ENCODE measurements around the gene CCL18. TPM values are rescaled to one million over a fixed set of nuclear protein-coding genes. Genes with fewer than 3 reads are reported as not detected.
"Not testable (repeated sequence)": the region's sequence is repeated elsewhere in the genome, so short reads cannot be mapped to it uniquely, and the experiment has no call there.

The CCL18 gene
- total RNA-seq, 4 donors from 2014 or later, result 1.5 TPM; not detected in 3

DNA sequence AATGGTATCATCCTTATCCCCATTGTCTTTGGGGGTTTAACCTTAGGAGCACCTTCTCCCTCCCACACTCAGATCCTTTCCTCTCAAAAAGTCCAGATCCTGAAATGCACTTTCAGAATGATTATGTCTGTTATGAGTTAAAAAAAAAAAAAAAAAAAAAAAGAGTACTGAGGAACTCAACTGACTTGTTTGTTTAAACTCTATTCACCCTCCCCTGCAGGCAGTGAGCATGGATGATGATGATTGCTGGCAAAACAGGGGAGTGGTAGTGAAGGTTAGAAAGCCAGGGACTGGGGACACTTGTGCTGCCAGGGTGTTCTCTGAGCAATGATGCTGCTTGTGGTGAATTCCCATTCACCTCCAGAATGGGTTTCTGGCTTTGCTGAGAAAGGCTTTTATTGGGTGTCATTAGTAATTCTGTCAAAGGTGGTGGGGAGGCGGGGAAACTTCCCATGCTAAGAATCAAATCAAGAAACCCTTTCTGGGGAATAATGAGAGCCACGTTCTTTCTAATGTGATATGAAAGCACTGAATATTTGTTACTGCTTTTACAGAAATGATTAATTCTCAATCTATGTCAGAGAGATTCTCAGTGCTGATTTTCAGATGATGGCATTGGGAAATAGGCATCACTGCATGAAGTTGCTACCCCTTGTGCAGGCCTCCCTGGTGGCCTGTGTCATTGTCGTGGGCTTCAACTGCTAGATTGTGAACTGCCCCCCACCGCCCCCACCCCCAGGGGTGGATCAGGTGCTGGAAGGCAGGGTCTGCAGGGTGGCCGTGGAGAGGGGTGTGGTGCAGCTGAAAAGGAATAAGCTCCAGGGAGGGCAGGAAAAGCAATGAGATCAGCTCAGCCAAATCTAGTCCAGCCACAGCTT, 53.7 kb downstream of the CCL18 start:
- Histone ChIP-seq H3K4me1 (no peaks in the 10 kb centered on the region), H3K27me3 (no peaks in the 10 kb centered on the region), H3K4me3 (no peak overlapping the region), H3K27ac (no peak overlapping the region), H3K36me3 (no peaks in the 10 kb centered on the region), H3K9me3 (no peaks in the 10 kb centered on the region)
- no peak for DNase-seq (ENCODE audit: low spot score in 2 of 2)
- WGBS, result 39% methylated on average over 5 of the region's 5 CpGs
- TF ChIP-seq EP300 (IDR thresholded peaks at IDR 0.05) (no peak), POLR2AphosphoS5 (IDR thresholded peaks at IDR 0.05) (no peak), POLR2A (IDR thresholded peaks at IDR 0.05) (no peak)
- TF ChIP-seq, protein P1, sequence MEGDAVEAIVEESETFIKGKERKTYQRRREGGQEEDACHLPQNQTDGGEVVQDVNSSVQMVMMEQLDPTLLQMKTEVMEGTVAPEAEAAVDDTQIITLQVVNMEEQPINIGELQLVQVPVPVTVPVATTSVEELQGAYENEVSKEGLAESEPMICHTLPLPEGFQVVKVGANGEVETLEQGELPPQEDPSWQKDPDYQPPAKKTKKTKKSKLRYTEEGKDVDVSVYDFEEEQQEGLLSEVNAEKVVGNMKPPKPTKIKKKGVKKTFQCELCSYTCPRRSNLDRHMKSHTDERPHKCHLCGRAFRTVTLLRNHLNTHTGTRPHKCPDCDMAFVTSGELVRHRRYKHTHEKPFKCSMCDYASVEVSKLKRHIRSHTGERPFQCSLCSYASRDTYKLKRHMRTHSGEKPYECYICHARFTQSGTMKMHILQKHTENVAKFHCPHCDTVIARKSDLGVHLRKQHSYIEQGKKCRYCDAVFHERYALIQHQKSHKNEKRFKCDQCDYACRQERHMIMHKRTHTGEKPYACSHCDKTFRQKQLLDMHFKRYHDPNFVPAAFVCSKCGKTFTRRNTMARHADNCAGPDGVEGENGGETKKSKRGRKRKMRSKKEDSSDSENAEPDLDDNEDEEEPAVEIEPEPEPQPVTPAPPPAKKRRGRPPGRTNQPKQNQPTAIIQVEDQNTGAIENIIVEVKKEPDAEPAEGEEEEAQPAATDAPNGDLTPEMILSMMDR (IDR thresholded peaks at IDR 0.05), result no peak

DNA sequence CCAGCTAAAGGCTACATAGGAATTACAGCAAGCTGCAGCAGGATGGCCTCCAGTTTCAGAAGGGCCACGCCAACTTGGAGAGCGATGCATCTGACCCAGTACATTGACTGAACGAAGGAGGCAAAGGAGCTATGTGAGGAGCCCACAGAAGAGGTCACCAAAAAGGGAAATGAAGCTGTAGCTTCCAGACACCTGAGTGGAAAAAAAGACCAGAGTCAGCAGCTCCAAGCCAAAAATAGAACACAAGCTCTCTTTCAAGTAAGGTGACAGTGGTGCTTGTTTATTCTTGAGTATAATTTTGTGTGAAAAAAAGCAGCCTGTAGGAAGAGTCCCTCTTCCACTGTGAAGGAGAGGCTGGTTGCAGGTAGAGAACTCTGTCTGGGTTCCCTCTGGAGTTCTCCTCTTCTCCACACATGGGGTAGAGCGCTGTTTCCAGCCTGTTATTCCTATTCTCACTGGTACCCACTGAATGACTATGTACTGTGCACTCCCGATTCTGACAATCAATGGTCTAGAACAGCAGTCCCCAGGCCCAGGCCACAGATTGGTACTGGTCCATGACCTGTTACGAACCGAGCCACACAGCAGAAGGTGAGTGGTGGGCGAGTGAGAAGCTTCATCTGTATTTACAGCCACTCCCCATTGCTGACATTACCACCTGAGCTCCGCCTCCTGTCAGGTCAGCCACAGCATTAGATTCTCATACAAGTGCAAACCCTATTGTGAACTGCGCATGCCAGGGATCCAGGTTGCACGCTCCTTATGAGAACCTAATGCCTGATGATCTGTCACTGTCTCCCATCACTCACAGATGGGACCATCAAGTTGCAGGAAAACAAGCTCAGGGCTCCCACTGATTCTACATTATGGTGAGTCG, 54.6 kb downstream of the CCL18 start:
- Histone ChIP-seq H3K4me1 (no peaks in the 10 kb centered on the region), H3K9me3 (no peaks in the 10 kb centered on the region), H3K4me3 (no peak overlapping the region), H3K27ac (no peak overlapping the region), H3K27me3 (no peaks in the 10 kb centered on the region), H3K36me3 (no peaks in the 10 kb centered on the region)
- no peak for DNase-seq (ENCODE audit: low spot score in 2 of 2)
- WGBS, result 89% methylated on average over 12 of the region's 12 CpGs
- TF ChIP-seq EP300 (IDR thresholded peaks at IDR 0.05) (no peak), POLR2AphosphoS5 (IDR thresholded peaks at IDR 0.05) (no peak), POLR2A (IDR thresholded peaks at IDR 0.05) (no peak)
- TF ChIP-seq, protein P1 (IDR thresholded peaks at IDR 0.05), result no peak

DNA sequence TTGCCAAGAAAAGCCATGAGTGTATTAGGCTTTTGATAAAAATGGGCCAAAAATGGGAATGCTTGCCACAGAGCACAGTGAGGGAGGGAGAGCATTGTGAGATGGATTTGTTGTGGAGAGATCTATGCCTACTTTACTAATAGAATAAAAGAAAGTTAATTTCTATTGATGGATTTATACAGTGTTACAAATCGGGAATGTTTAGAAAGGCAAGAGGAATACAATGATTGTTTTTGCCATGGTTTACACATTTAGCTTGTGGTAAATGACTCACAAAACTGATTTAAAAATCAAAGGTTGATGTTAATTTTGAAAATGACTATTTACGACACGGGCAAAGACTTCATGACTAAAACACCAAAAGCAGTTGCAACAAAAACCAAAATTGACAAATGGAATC, 56.1 kb downstream of the CCL18 start:
- DNase-seq (ENCODE audit: low spot score in 2 of 2), result no peak
- no peak for TF ChIP-seq EP300 (IDR thresholded peaks at IDR 0.05)
- no peak for TF ChIP-seq POLR2AphosphoS5 (IDR thresholded peaks at IDR 0.05)
- TF ChIP-seq, protein P1 (IDR thresholded peaks at IDR 0.05), result no peak
- TF ChIP-seq POLR2A (IDR thresholded peaks at IDR 0.05), result no peak
- H3K4me1 ChIP-seq, result no peaks in the 10 kb centered on the region
- no peak overlapping the region for H3K27ac ChIP-seq
- no peaks in the 10 kb centered on the region for H3K36me3 ChIP-seq
- WGBS, result 72% methylated on average over 3 of the region's 3 CpGs
- H3K4me3 ChIP-seq, result no peak overlapping the region
- H3K27me3 ChIP-seq, result no peaks in the 10 kb centered on the region
- peaks cover 4% of the 10 kb centered on the region for H3K9me3 ChIP-seq

DNA sequence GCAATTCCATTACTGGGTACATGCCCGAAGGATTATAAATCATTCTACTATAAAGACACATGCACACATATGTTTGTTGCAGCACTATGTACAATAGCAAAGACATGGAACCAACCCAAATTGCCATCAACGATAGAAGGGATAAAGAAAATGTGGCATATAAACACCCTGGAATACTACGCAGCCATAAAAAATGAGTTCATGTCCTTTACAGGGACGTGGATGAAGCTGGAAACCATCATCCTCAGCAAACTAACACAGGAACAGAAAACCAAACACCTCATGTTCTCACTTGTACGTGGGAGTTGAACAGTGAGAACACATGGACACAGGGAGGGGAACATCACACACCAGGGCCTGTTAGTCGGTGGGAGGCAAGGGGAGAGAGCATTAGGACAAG, 57.0 kb downstream of the CCL18 start:
- not testable (repeated sequence) for H3K27me3 ChIP-seq; H3K4me3 ChIP-seq; H3K36me3 ChIP-seq; H3K27ac ChIP-seq; DNase-seq (ENCODE audit: low spot score in 2 of 2); H3K4me1 ChIP-seq
- H3K9me3 ChIP-seq, result peaks cover 13% of the 10 kb centered on the region
- WGBS, result 66% methylated on average over 6 of the region's 6 CpGs

Other genes starting within 250 kb of the CCL18 start
- not detected for gene HEATR9, start 195.4 kb upstream of the CCL18 start, total RNA-seq
- 1 to 10 TPM in 2 of 4 donors, under 1 TPM in 1, not detected in 1; 0.79 to 2.3 (median 1.4) TPM for gene CCL5, start 183.9 kb upstream of the CCL18 start, total RNA-seq
- not detected for gene RDM1, start 133.5 kb upstream of the CCL18 start, total RNA-seq
- not detected for gene LYZL6, start 120.6 kb upstream of the CCL18 start, total RNA-seq
- gene CCL16, start 82.8 kb upstream of the CCL18 start, total RNA-seq, result not detected
- gene CCL14, start 77.5 kb upstream of the CCL18 start, total RNA-seq, result 10 to 100 TPM in 3 of 4 donors, 1 to 10 TPM in 1; 5.7 to 22.9 (median 17.3) TPM
- gene CCL15, start 62.7 kb upstream of the CCL18 start, total RNA-seq, result not detected
- 10 to 100 TPM in 1 of 4 donors, not detected in 3; 11.5 TPM for gene CCL23, start 46.3 kb upstream of the CCL18 start, total RNA-seq
- under 1 TPM in 1 of 4 donors, not detected in 3; 0.79 TPM for gene CCL3, start 25.9 kb downstream of the CCL18 start, total RNA-seq
- under 1 TPM in 1 of 4 donors, not detected in 3; 0.97 TPM for gene CCL4, start 39.6 kb downstream of the CCL18 start, total RNA-seq
- gene TBC1D3B, start 112.4 kb downstream of the CCL18 start, total RNA-seq, result 10 to 100 TPM in 2 of 4 donors, 1 to 10 TPM in 2; 6.1 to 28.3 (median 12.8) TPM
- gene CCL3L1, start 132.5 kb downstream of the CCL18 start, total RNA-seq, result not detected
- 1 to 10 TPM in 1 of 4 donors, not detected in 3; 1.5 TPM for gene CCL4L2, start 146.8 kb downstream of the CCL18 start, total RNA-seq
- gene TBC1D3I, start 200.3 kb downstream of the CCL18 start, total RNA-seq, result under 1 TPM in 1 of 4 donors, not detected in 3; 0.42 TPM